GM23248 (cell line): ENCODE results near the gene CYP11A1. TPM values are rescaled to one million over a fixed set of nuclear protein-coding genes. Genes with fewer than 3 reads are reported as not detected.

Experiments used
- DNase-seq: peaks from one replicate; pipeline ENCODE4 v3.0.0-alpha.2; 2015
- H2AFZ ChIP-seq: fragments of 200-600 bp; sonication (generic); 2 replicates; pipeline ENCODE4 v1.6.1; 2016; ENCODE audit warnings: antibody characterized with exemption
- H3F3A ChIP-seq: fragments of 200-600 bp; sonication (generic); 2 replicates; pipeline ENCODE4 v1.6.1; 2016; ENCODE audit warnings: mild to moderate bottlenecking, antibody characterized with exemption, mixed run types; ENCODE audit not compliant: insufficient read depth
- H3K27ac ChIP-seq: fragments of 200-600 bp; sonication (generic); 2 replicates; pipeline ENCODE4 v1.5.1; 2016; ENCODE audit warnings: mild to moderate bottlenecking
- H3K27me3 ChIP-seq: fragments of 200-600 bp; sonication (generic); replicated peaks from 2 replicates; pipeline ENCODE4 v1.6.1; 2016; ENCODE audit warnings: mild to moderate bottlenecking; ENCODE audit not compliant: insufficient read depth
- H3K36me3 ChIP-seq: fragments of 200-600 bp; sonication (generic); 2 replicates; pipeline ENCODE4 v1.6.1; 2016; ENCODE audit warnings: low read depth, mild to moderate bottlenecking
- H3K4me1 ChIP-seq: fragments of 200-600 bp; sonication (generic); 2 replicates; pipeline ENCODE4 v1.6.1; 2016; ENCODE audit warnings: mild to moderate bottlenecking; ENCODE audit not compliant: insufficient read depth
- H3K4me2 ChIP-seq: fragments of 200-600 bp; sonication (generic); one replicate; pipeline ENCODE4 v1.6.1; 2016; ENCODE audit warnings: mild to moderate bottlenecking; ENCODE audit not compliant: unreplicated experiment
- H3K4me3 ChIP-seq: fragments of 200-600 bp; sonication (generic); 2 replicates; pipeline ENCODE4 v1.5.1; 2016; ENCODE audit warnings: mild to moderate bottlenecking
- H3K79me2 ChIP-seq: fragments of 200-600 bp; sonication (generic); 2 replicates; pipeline ENCODE4 v1.6.1; 2016; ENCODE audit warnings: mild to moderate bottlenecking; ENCODE audit not compliant: insufficient read depth
- H3K9ac ChIP-seq: fragments of 200-600 bp; sonication (generic); 2 replicates; pipeline ENCODE4 v1.6.1; 2016; ENCODE audit warnings: mild to moderate bottlenecking
- H3K9me2 ChIP-seq: fragments of 200-600 bp; sonication (generic); 2 replicates; pipeline ENCODE4 v1.6.1; 2016; ENCODE audit warnings: mixed run types, mild to moderate bottlenecking, moderate library complexity; ENCODE audit not compliant: insufficient read depth
- H3K9me3 ChIP-seq: fragments of 200-600 bp; sonication (generic); one replicate; pipeline ENCODE4 v1.6.1; 2017; ENCODE audit warnings: low read depth
- H4K20me1 ChIP-seq: fragments of 200-600 bp; sonication (generic); 2 replicates; pipeline ENCODE4 v1.6.0; 2016; ENCODE audit not compliant: insufficient read depth
- EZH2 ChIP-seq: fragments of 200-600 bp; sonication (generic); IDR thresholded peaks from 2 replicates; pipeline ENCODE4 v1.6.1; 2018; ENCODE audit warnings: antibody characterized with exemption, mild to moderate bottlenecking; ENCODE audit not compliant: insufficient read depth, poor library complexity, severe bottlenecking
- EZH2phosphoT487 ChIP-seq: fragments of 200-600 bp; sonication (generic); IDR thresholded peaks from 2 replicates; pipeline ENCODE4 v1.6.1; 2018; ENCODE audit warnings: antibody characterized with exemption, moderate library complexity, mild to moderate bottlenecking, low read depth; ENCODE audit not compliant: insufficient read depth
- WGBS, 2 experiments: methylation state at CpG; one replicate each; pipeline ENCODE4 v1.1.6; 2015 to 2017; ENCODE audit warnings: low lambda C conversion rate in 2 of 2, low coverage in 1 of 2; ENCODE audit errors: missing lambda C conversion rate in 2 of 2; 5-methylcytosine and 5-hydroxymethylcytosine counted together
- in situ Hi-C: fragments of 300-500 bp; cut with MboI; formaldehyde crosslinking; loops from 2 replicates; pipeline ENCODE4 v1.15.0; 2020
- polyA plus RNA-seq: library from polyadenylated mRNA; unstranded; fragments of >200 nt; fragmentation: Nextera tagmentation; extraction: Ambion mirVana; gene quantifications from 2 replicates; pipeline ENCODE4 v1.2.1, GENCODE V29; 2016
- total RNA-seq: library from RNA; depleted of rRNA; stranded (reverse); fragments of >200 nt; shearing (Covaris generic); gene quantifications from 2 replicates; pipeline ENCODE4 v1.2.3, GENCODE V29; 2014

Gene CYP11A1
- total and polyA plus RNA-seq, 2 experiments from 2014 or later, result 0.32 to 1.2 TPM

GRCh38 chr15:74383286-74383685 is 15.8 kb upstream of the CYP11A1 start:
- TF ChIP-seq EZH2, result no peak
- no peak for TF ChIP-seq EZH2phosphoT487
- peaks cover 16% of the 10 kb centered on the region for H3F3A ChIP-seq
- H3K4me2 ChIP-seq, result no peak overlapping the region
- H2AFZ ChIP-seq, result no peak overlapping the region
- no peak for DNase-seq
- no peaks in the 10 kb centered on the region for H3K79me2 ChIP-seq
- WGBS, 2 experiments, result 87 to 93% methylated on average over 4 of the region's 4 CpGs
- H3K4me3 ChIP-seq, result no peak overlapping the region
- H3K36me3 ChIP-seq, result no peaks in the 10 kb centered on the region
- no peaks in the 10 kb centered on the region for H3K27me3 ChIP-seq
- H3K27ac ChIP-seq, result peak overlapping the region; percentile 31; the same call in 1 of the 2 replicates
- H3K9ac ChIP-seq, result no peak overlapping the region
- H4K20me1 ChIP-seq, result no peaks in the 10 kb centered on the region
- in situ Hi-C loops, result loop anchor here (5.0 kb wide), 1 partner anchor 54 kb away; no protein-coding TSS in a partner anchor
- H3K9me2 ChIP-seq, result no peaks in the 10 kb centered on the region
- H3K4me1 ChIP-seq, result peaks cover 31% of the 10 kb centered on the region
- no peaks in the 10 kb centered on the region for H3K9me3 ChIP-seq

DNA sequence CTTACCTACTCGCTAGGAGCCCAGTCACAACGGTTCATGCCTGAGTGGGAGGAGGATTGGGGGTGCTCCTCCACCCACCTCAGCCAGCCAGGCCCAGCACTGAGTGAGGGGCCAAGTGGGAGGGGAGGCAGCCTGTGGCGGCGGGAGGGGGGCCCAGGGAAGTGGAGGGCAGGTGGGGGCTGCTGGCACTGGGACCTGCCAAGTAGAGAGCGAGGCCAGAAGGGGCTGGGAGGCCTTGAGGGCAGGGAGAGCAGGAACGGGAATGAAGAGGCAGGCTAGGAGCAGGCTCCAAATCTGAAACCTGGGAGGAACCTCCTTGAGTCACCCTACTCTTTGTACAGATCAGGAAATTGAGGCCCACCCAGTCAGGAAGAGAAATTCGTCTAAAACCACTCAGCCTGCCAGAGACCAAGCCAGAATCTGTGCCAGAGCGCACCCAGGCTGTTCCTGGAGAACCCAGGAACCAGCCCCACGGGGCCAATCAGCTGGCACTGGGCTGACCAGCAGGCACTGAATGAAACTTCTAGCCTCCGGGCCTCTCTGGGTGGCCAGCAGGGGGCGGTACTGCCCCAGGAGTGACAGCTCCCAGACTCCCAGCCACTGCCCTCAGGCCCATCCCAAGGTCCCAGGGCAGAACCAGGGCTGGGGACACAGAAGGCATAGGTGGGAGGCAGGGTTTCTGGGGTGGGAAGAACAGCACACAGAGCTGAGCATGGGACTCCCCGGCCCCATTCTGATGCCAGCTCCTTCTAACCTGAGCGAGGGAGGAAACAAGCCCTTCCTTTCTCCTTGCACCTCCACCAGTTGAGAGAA is 14.8 kb upstream of the CYP11A1 start:
- Histone ChIP-seq H2AFZ (peak overlapping the region; percentile 74), H3K9ac (peak overlapping the region; percentile 48), H3K4me1 (peaks cover 31% of the 10 kb centered on the region), H3K9me2 (no peaks in the 10 kb centered on the region), H3K4me3 (no peak overlapping the region), H3K36me3 (no peaks in the 10 kb centered on the region), H4K20me1 (no peaks in the 10 kb centered on the region), H3K79me2 (no peaks in the 10 kb centered on the region), H3F3A (peaks cover 16% of the 10 kb centered on the region), H3K9me3 (no peaks in the 10 kb centered on the region), H3K27me3 (no peaks in the 10 kb centered on the region), H3K27ac (peak overlapping the region; percentile 66), H3K4me2 (no peak overlapping the region)
- DNase-seq, result peak; percentile 87
- in situ Hi-C loops, result loop anchor here (5.0 kb wide), 1 partner anchor 55 kb away; no protein-coding TSS in a partner anchor
- 33 to 35% methylated on average over 11 to 13 of the region's 13 CpGs for WGBS, 2 experiments
- no peak for TF ChIP-seq EZH2phosphoT487
- TF ChIP-seq EZH2, result no peak

DNA sequence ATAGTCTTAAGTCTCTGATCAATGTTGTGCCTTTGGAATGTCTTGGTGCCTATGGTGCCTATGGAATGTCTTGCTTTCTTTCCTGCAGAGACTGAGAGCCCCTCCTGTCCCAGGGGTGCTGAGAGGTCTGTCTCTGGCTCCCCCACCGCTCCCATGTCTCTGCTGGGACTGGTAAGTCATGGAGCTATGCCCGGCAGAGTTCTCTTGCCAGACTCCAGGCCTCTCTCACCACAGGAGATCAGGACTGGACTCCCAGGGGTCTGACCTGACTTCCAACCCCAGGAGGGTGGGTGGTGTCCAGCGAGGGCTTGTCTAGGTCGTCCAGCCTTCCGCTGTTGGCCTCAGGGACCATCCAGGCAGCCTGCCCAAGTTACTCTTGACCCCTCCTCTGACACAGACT is 14.0 kb upstream of the CYP11A1 start:
- TF ChIP-seq EZH2, result no peak
- no peak for TF ChIP-seq EZH2phosphoT487
- H3K9me3 ChIP-seq, result no peaks in the 10 kb centered on the region
- no peaks in the 10 kb centered on the region for H3K79me2 ChIP-seq
- H3K4me3 ChIP-seq, result no peak overlapping the region
- no peaks in the 10 kb centered on the region for H3K36me3 ChIP-seq
- peaks cover 16% of the 10 kb centered on the region for H3F3A ChIP-seq
- peaks cover 31% of the 10 kb centered on the region for H3K4me1 ChIP-seq
- WGBS, 2 experiments, result 49 to 51% methylated on average over 5 of the region's 5 CpGs
- H2AFZ ChIP-seq, result no peak overlapping the region; the same call in 1 of the 2 replicates
- H3K27ac ChIP-seq, result peak overlapping the region; percentile 66
- no peaks in the 10 kb centered on the region for H4K20me1 ChIP-seq
- H3K9me2 ChIP-seq, result no peaks in the 10 kb centered on the region
- peak; percentile 50 for DNase-seq
- H3K9ac ChIP-seq, result peak overlapping the region; percentile 48; the same call in 1 of the 2 replicates
- H3K4me2 ChIP-seq, result no peak overlapping the region
- no peaks in the 10 kb centered on the region for H3K27me3 ChIP-seq
- in situ Hi-C loops, result loop anchor here (5.0 kb wide), 1 partner anchor 56 kb away; no protein-coding TSS in a partner anchor

DNA sequence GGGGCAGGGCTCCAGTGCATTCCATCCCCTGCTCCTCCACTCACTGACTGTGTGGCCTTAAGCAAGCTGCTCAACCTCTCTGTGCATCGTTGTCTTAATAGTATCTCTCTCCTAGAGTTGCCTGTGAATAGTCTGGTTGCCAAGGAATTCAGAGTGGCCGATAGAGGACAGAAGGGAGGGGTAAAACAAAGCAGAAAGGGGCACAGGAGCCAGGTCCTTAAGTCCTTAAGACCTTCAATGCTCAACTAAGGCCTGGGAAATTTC is 13.7 kb upstream of the CYP11A1 start:
- H4K20me1 ChIP-seq, result no peaks in the 10 kb centered on the region
- WGBS, 2 experiments, result 45 to 51% methylated on average over 2 of the region's 2 CpGs
- no peaks in the 10 kb centered on the region for H3K9me3 ChIP-seq
- H2AFZ ChIP-seq, result no peak overlapping the region; the same call in 1 of the 2 replicates
- H3K27ac ChIP-seq, result peak overlapping the region; percentile 66
- no peaks in the 10 kb centered on the region for H3K36me3 ChIP-seq
- H3K79me2 ChIP-seq, result no peaks in the 10 kb centered on the region
- H3F3A ChIP-seq, result peaks cover 16% of the 10 kb centered on the region
- no peaks in the 10 kb centered on the region for H3K9me2 ChIP-seq
- H3K27me3 ChIP-seq, result no peaks in the 10 kb centered on the region
- peak overlapping the region; percentile 48; the same call in 1 of the 2 replicates for H3K9ac ChIP-seq
- no peak overlapping the region for H3K4me2 ChIP-seq
- DNase-seq, result no peak
- in situ Hi-C loops, result loop anchor here (5.0 kb wide), 1 partner anchor 56 kb away; no protein-coding TSS in a partner anchor
- no peak overlapping the region for H3K4me3 ChIP-seq
- no peak for TF ChIP-seq EZH2phosphoT487
- peaks cover 31% of the 10 kb centered on the region for H3K4me1 ChIP-seq
